Loucy (cell line): ENCODE results near the gene BGN.

Experiments used
- H2AFZ ChIP-seq: fragments of 200-600 bp; sonication (generic); 2 replicates; pipeline ENCODE4 v1.6.0; 2016; ENCODE audit warnings: antibody characterized with exemption, mild to moderate bottlenecking, low read length, moderate library complexity
- H3F3A ChIP-seq: fragments of 200-600 bp; 2 replicates; pipeline ENCODE4 v1.6.0; 2016; ENCODE audit warnings: antibody characterized with exemption, low read depth, mild to moderate bottlenecking
- H3K27me3 ChIP-seq: fragments of 200-600 bp; sonication (generic); 2 replicates; pipeline ENCODE4 v1.6.1; 2014; ENCODE audit warnings: low read length, mild to moderate bottlenecking; ENCODE audit not compliant: insufficient read depth, poor library complexity, severe bottlenecking
- H3K36me3 ChIP-seq: fragments of 200-600 bp; sonication (generic); 2 replicates; pipeline ENCODE4 v1.6.1; 2016; ENCODE audit warnings: low read length; ENCODE audit not compliant: insufficient read depth
- H3K4me1 ChIP-seq: fragments of 200-600 bp; sonication (generic); 2 replicates; pipeline ENCODE4 v1.5.1; 2014; ENCODE audit warnings: low read length, mild to moderate bottlenecking; ENCODE audit not compliant: insufficient read depth, poor library complexity, severe bottlenecking
- H3K4me2 ChIP-seq: fragments of 200-600 bp; sonication (generic); 2 replicates; pipeline ENCODE4 v1.6.0; 2014; ENCODE audit warnings: antibody characterized with exemption, low read length, low read depth, mild to moderate bottlenecking; ENCODE audit not compliant: poor library complexity, severe bottlenecking
- H3K4me3 ChIP-seq: fragments of 200-600 bp; sonication (generic); 2 replicates; pipeline ENCODE4 v1.5.1; 2014; ENCODE audit warnings: low read length, mild to moderate bottlenecking, mixed read lengths; ENCODE audit not compliant: poor library complexity, severe bottlenecking
- H3K79me2 ChIP-seq: fragments of 200-600 bp; sonication (generic); 2 replicates; pipeline ENCODE4 v1.6.1; 2014; ENCODE audit warnings: low read length; ENCODE audit not compliant: insufficient read depth
- H3K9ac ChIP-seq: fragments of 200-600 bp; sonication (generic); 2 replicates; pipeline ENCODE4 v1.6.0; 2014; ENCODE audit warnings: mild to moderate bottlenecking, low read depth, low read length, moderate library complexity; ENCODE audit not compliant: poor library complexity, severe bottlenecking
- H3K9me2 ChIP-seq: fragments of 200-600 bp; sonication (generic); replicated peaks from 2 replicates; pipeline ENCODE4 v1.6.1; 2016; ENCODE audit warnings: low read depth, low read length, mixed read lengths
- H3K9me3 ChIP-seq: fragments of 200-600 bp; sonication (generic); 2 replicates; pipeline ENCODE4 v1.6.1; 2014; ENCODE audit warnings: mild to moderate bottlenecking, antibody characterized with exemption, low read length, low read depth; ENCODE audit not compliant: insufficient read depth
- H4K20me1 ChIP-seq: fragments of 200-600 bp; sonication (generic); 2 replicates; pipeline ENCODE4 v1.6.0; 2014; ENCODE audit warnings: antibody characterized with exemption, low read length, mild to moderate bottlenecking; ENCODE audit not compliant: insufficient read depth, poor library complexity, severe bottlenecking
- EZH2phosphoT487 ChIP-seq: fragments of 200-600 bp; IDR thresholded peaks from 2 replicates; pipeline ENCODE4 v1.6.1; 2018; ENCODE audit warnings: antibody characterized with exemption, mild to moderate bottlenecking, moderate library complexity, borderline replicate concordance
- TF ChIP-seq, protein P1 (sequence below): fragments of 200-600 bp; sonication (generic); conservative IDR thresholded peaks from 2 replicates; pipeline ENCODE4 v1.5.1; 2014; ENCODE audit warnings: mild to moderate bottlenecking, antibody characterized with exemption, low read length

The BGN gene

GRCh38 chrX:153450949-153451277 is 43.9 kb upstream of the BGN start:
- H4K20me1 ChIP-seq: no peaks in the 10 kb centered on the region
- no peak overlapping the region for H3K4me2 ChIP-seq
- H3K27me3 ChIP-seq: no peaks in the 10 kb centered on the region
- no peaks in the 10 kb centered on the region for H3K9me3 ChIP-seq
- no peak overlapping the region for H3K4me3 ChIP-seq
- H3K9me2 ChIP-seq: no peaks in the 10 kb centered on the region
- TF ChIP-seq, protein P1, sequence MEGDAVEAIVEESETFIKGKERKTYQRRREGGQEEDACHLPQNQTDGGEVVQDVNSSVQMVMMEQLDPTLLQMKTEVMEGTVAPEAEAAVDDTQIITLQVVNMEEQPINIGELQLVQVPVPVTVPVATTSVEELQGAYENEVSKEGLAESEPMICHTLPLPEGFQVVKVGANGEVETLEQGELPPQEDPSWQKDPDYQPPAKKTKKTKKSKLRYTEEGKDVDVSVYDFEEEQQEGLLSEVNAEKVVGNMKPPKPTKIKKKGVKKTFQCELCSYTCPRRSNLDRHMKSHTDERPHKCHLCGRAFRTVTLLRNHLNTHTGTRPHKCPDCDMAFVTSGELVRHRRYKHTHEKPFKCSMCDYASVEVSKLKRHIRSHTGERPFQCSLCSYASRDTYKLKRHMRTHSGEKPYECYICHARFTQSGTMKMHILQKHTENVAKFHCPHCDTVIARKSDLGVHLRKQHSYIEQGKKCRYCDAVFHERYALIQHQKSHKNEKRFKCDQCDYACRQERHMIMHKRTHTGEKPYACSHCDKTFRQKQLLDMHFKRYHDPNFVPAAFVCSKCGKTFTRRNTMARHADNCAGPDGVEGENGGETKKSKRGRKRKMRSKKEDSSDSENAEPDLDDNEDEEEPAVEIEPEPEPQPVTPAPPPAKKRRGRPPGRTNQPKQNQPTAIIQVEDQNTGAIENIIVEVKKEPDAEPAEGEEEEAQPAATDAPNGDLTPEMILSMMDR: no peak
- TF ChIP-seq EZH2phosphoT487: no peak
- no peak overlapping the region for H2AFZ ChIP-seq
- no peaks in the 10 kb centered on the region for H3K4me1 ChIP-seq
- no peaks in the 10 kb centered on the region for H3F3A ChIP-seq
- H3K79me2 ChIP-seq: no peaks in the 10 kb centered on the region
- H3K9ac ChIP-seq: no peak overlapping the region
- H3K36me3 ChIP-seq: no peaks in the 10 kb centered on the region; the same call in 1 of the 2 replicates

GRCh38 chrX:153454901-153455550 is 39.8 kb upstream of the BGN start:
- no peaks in the 10 kb centered on the region for H3K9me2 ChIP-seq
- TF ChIP-seq, protein P1: no peak
- no peak for TF ChIP-seq EZH2phosphoT487
- no peaks in the 10 kb centered on the region for H3K27me3 ChIP-seq
- no peak overlapping the region for H3K4me3 ChIP-seq
- H4K20me1 ChIP-seq: no peaks in the 10 kb centered on the region
- no peaks in the 10 kb centered on the region for H3K79me2 ChIP-seq
- H3K9me3 ChIP-seq: no peaks in the 10 kb centered on the region
- no peak overlapping the region for H3K9ac ChIP-seq
- H3K4me2 ChIP-seq: no peak overlapping the region
- H2AFZ ChIP-seq: no peak overlapping the region
- no peaks in the 10 kb centered on the region; the same call in 1 of the 2 replicates for H3K36me3 ChIP-seq
- H3K4me1 ChIP-seq: no peaks in the 10 kb centered on the region
- H3F3A ChIP-seq: no peaks in the 10 kb centered on the region

DNA sequence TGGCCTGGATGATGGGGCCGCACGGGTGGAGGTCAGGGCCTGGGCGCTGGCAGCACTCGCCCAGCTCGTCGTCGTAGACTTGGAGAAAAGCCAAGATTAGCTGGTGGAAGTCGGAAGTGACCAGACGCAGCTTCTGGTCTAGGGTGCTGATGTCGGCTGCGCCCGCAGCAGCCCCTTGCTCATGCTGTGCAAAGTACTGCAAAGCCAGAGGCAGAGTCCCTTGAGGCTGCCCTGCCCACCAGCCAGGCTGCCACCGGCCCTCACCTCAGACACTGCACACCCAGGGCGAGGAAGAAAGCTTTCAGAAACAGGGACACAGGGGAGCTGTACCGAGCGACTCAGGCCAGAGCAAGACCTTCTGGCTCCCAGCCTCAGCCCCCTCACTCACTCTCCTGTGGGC is 39.2 kb upstream of the BGN start:
- Histone ChIP-seq H3K27me3 (no peaks in the 10 kb centered on the region), H4K20me1 (no peaks in the 10 kb centered on the region), H2AFZ (no peak overlapping the region), H3K9ac (no peak overlapping the region), H3K4me1 (no peaks in the 10 kb centered on the region), H3K79me2 (no peaks in the 10 kb centered on the region), H3F3A (no peaks in the 10 kb centered on the region), H3K9me2 (no peaks in the 10 kb centered on the region), H3K36me3 (no peaks in the 10 kb centered on the region; the same call in 1 of the 2 replicates), H3K9me3 (no peaks in the 10 kb centered on the region), H3K4me3 (no peak overlapping the region), H3K4me2 (no peak overlapping the region)
- TF ChIP-seq EZH2phosphoT487: no peak
- TF ChIP-seq, protein P1: no peak
